K562 (cell line): Measurements from ENCODE around the gene SYNJ2. TPM values are rescaled to one million over a fixed set of nuclear protein-coding genes. Genes with fewer than 3 reads are reported as not detected.
A peak's percentile ranks its signal among the peaks of the same experiment; 100 is the strongest.

ENCODE experiments used
- ATAC-seq: fragments of 200-7000 bp; cut with Tn5 transposase; 3 replicates; pipeline ENCODE4 v1.9.1; 2020; ENCODE audit warnings: moderate library complexity
- BruUV-seq: library from RNA; stranded (reverse); fragments of 400-500 nt; replicated peaks from 2 replicates; lab custom pipeline; 2021; lab: Mats Ljungman, UMichigan
- CTCF ChIA-PET: fragments of 300-600 bp; formaldehyde crosslinking; extraction: SDS; loops from one replicate; lab custom pipeline; 2021; ENCODE audit warnings: low intra/inter-chr PET ratio; lab: Yijun Ruan, JAX
- POLR2A ChIA-PET: fragments of 300-600, 350-650 bp; sonication (Branson Sonifier 250); formaldehyde crosslinking; extraction: SDS; loops from one replicate; lab custom pipeline; 2021; ENCODE audit warnings: antibody characterized with exemption, inconsistent platforms; lab: Yijun Ruan, JAX
- DNase-seq, 4 experiments: peaks; one replicate each; pipeline versions ENCODE4 v3.0.0 to v3.0.0-alpha.2; 2011 to 2018; ENCODE audit warnings: low spot score in 3 of 4, mixed read lengths in 3 of 4; ENCODE audit errors: extremely low read depth in 1 of 4
- FAIRE-seq: peaks from 2 replicates; lab custom pipeline; 2011; peaks lifted over from hg19 to GRCh38; lab: Jason Lieb, UNC
- H2AFZ ChIP-seq: 2 replicates; pipeline ENCODE4 v1.6.0; 2011; ENCODE audit warnings: low read depth, low read length, control low read depth, inconsistent platforms
- H3K27ac ChIP-seq: fragments of 200-600 bp; 3 replicates; pipeline ENCODE4 v1.8.0; 2011; ENCODE audit warnings: low read depth, mild to moderate bottlenecking, control low read depth, inconsistent platforms, low read length, moderate library complexity, mixed read lengths; ENCODE audit errors: extremely low read depth
- H3K27me3 ChIP-seq, 2 experiments: fragments of 300-600 bp in 1 of 2; 2 replicates in 1 of 2; 3 replicates in 1 of 2; pipeline versions ENCODE4 v1.6.0 to v1.8.0; 2011; ENCODE audit warnings: inconsistent platforms in 2 of 2, low read length in 2 of 2, mild to moderate bottlenecking in 1 of 2, mixed read lengths in 1 of 2, moderate library complexity in 1 of 2; ENCODE audit not compliant: control insufficient read depth in 2 of 2, insufficient read depth in 2 of 2
- H3K36me3 ChIP-seq: fragments of 300-600 bp; 3 replicates; pipeline ENCODE4 v1.8.0; 2011; ENCODE audit warnings: mild to moderate bottlenecking, low read length, inconsistent platforms; ENCODE audit not compliant: control insufficient read depth, insufficient read depth
- H3K4me1 ChIP-seq, 2 experiments: fragments of 200-600 bp in 1 of 2; replicated peaks in 1 of 2; 2 replicates in 1 of 2; 3 replicates in 1 of 2; pipeline versions ENCODE4 v1.5.1 to v1.8.0; 2011; ENCODE audit warnings: inconsistent platforms in 2 of 2, low read length in 2 of 2, mild to moderate bottlenecking in 1 of 2, mixed read lengths in 1 of 2, moderate library complexity in 1 of 2; ENCODE audit not compliant: control insufficient read depth in 2 of 2, insufficient read depth in 2 of 2
- H3K4me2 ChIP-seq: 2 replicates; pipeline ENCODE4 v1.6.1; 2011; ENCODE audit warnings: low read length, control low read depth, inconsistent platforms, mixed read lengths; ENCODE audit not compliant: insufficient read depth
- H3K4me3 ChIP-seq: fragments of 200-600 bp; sonication (generic), shearing (Covaris generic); 2 replicates; pipeline ENCODE4 v1.5.1; 2016; ENCODE audit warnings: control low read depth, inconsistent platforms
- H3K79me2 ChIP-seq: fragments of 200-600 bp; 3 replicates; pipeline ENCODE4 v1.8.0; 2011; ENCODE audit warnings: low read length, inconsistent platforms; ENCODE audit not compliant: control insufficient read depth, insufficient read depth
- H3K9ac ChIP-seq, 2 experiments: 2 replicates each; pipeline versions ENCODE4 v1.6.0 to v1.6.1; 2011; ENCODE audit warnings: low read depth in 2 of 2, low read length in 2 of 2, control low read depth in 1 of 2, inconsistent platforms in 1 of 2, mild to moderate bottlenecking in 1 of 2, mixed read lengths in 1 of 2; ENCODE audit not compliant: insufficient read depth in 1 of 2
- H3K9me1 ChIP-seq: one replicate; pipeline ENCODE4 v1.6.0; 2011; ENCODE audit warnings: inconsistent platforms, mild to moderate bottlenecking, low read length, moderate library complexity; ENCODE audit not compliant: control insufficient read depth, insufficient read depth
- H3K9me3 ChIP-seq: replicated peaks from 2 replicates; pipeline ENCODE4 v1.5.1; 2011; ENCODE audit warnings: low read depth, low read length, inconsistent platforms; ENCODE audit not compliant: control insufficient read depth, insufficient read depth
- H4K20me1 ChIP-seq: replicated peaks from 2 replicates; pipeline ENCODE4 v1.6.1; 2011; ENCODE audit warnings: low read length, inconsistent platforms, mixed read lengths; ENCODE audit not compliant: control insufficient read depth, insufficient read depth
- CEBPG ChIP-seq, 3 experiments: fragments of 200-800 bp in 1 of 3; sonication (Bioruptor generic) in 1 of 3; sonication (generic) in 1 of 3; formaldehyde crosslinking in 1 of 3; IDR thresholded peaks in 2 of 3; conservative IDR thresholded peaks in 1 of 3; 2 replicates each; pipeline versions ENCODE4 v1.6.1 to v1.8.0; 2016 to 2022; ENCODE audit warnings: missing compliant biosample characterization in 2 of 3, missing genetic modification characterization in 2 of 3, mild to moderate bottlenecking in 1 of 3, missing genetic modification reagents in 1 of 3
- HDAC6 ChIP-seq: IDR thresholded peaks from 2 replicates; pipeline ENCODE4 v1.6.1; 2012; ENCODE audit warnings: low read depth, mild to moderate bottlenecking, control low read depth, inconsistent platforms, low read length, moderate library complexity
- HNRNPL ChIP-seq: fragments of 200-400 bp; formaldehyde crosslinking; IDR thresholded peaks from 2 replicates; pipeline ENCODE4 v1.6.1; 2017; ENCODE audit warnings: low read depth, mild to moderate bottlenecking, low read length
- NR0B1 ChIP-seq: fragments of 450-650 bp; IDR thresholded peaks from one replicate; pipeline ENCODE4 v1.6.1; 2018; ENCODE audit warnings: mild to moderate bottlenecking, moderate library complexity; ENCODE audit not compliant: partially characterized antibody
- SIX5 ChIP-seq, 2 experiments: IDR thresholded peaks; 2 replicates each; pipeline ENCODE4 v1.6.1; 2011; ENCODE audit warnings: low read length in 2 of 2, borderline replicate concordance in 1 of 2, low read depth in 1 of 2, mild to moderate bottlenecking in 1 of 2, moderate library complexity in 1 of 2; ENCODE audit not compliant: insufficient read depth in 1 of 2
- TCF7L2 ChIP-seq: fragments of 150-350 bp; IDR thresholded peaks from 2 replicates; pipeline ENCODE4 v1.6.1; 2016; ENCODE audit warnings: low read depth, mild to moderate bottlenecking, low read length, moderate library complexity
- ZC3H4 ChIP-seq: sonication (generic); formaldehyde crosslinking; IDR thresholded peaks from 2 replicates; pipeline ENCODE4 v1.9.0; 2021; ENCODE audit warnings: missing genetic modification reagents, borderline replicate concordance
- ZFP1 ChIP-seq: fragments of 450-650 bp; formaldehyde crosslinking; IDR thresholded peaks from 2 replicates; pipeline ENCODE4 v1.4.0; 2020; ENCODE audit warnings: mild to moderate bottlenecking, mixed read lengths
- ZNF263 ChIP-seq: sonication (generic); formaldehyde crosslinking; IDR thresholded peaks from 2 replicates; pipeline ENCODE4 v1.8.0; 2022; ENCODE audit warnings: mild to moderate bottlenecking, missing genetic modification reagents, borderline replicate concordance
- whole genome bisulfite sequencing: fragments of 100-300 bp; shearing (Covaris generic); methylation state at CpG from one replicate; pipeline ENCODE4 v1.1.6; 2016; ENCODE audit warnings: low coverage, mixed read lengths; ENCODE audit not compliant: insufficient coverage; ENCODE audit errors: missing lambda C conversion rate; 5-methylcytosine and 5-hydroxymethylcytosine counted together
- in situ Hi-C: fragments of 300-500 bp; cut with MboI; formaldehyde crosslinking; loops from 4 replicates; pipeline ENCODE4 v1.15.0; 2018; ENCODE audit warnings: inconsistent platforms, mixed read lengths
- intact Hi-C: fragments of 100-400 bp; cut with micrococcal nuclease; formaldehyde crosslinking; loops from 2 replicates; pipeline ENCODE4 v1.14.2; 2022
- polyA plus RNA-seq, 8 experiments: library from polyadenylated mRNA; depleted of rRNA in 4 of 8; stranded (reverse) in 5 of 8; unstranded in 3 of 8; fragments of >200 nt; fragmentation: Nextera tagmentation in 2 of 8; fragmentation: Illumina TruSeq in 1 of 8; extraction: Ambion mirVana in 2 of 8; extraction: Trizol in 1 of 8; gene quantifications; 2 replicates each; pipeline versions ENCODE4 v1.2.1 to v1.2.3, GENCODE V29; 2011 to 2014; ENCODE audit warnings: inconsistent platforms in 1 of 8, missing spikeins in 1 of 8
- total RNA-seq, 7 experiments: library from RNA; depleted of rRNA in 6 of 7; stranded (reverse); fragments of >200 nt in 6 of 7; fragmentation: Illumina TruSeq in 2 of 7; extraction: Trizol in 2 of 7; gene quantifications; 2 replicates each; pipeline versions ENCODE4 v1.2.1 to v1.2.3, GENCODE V29; 2011 to 2021; ENCODE audit warnings: low replicate concordance in 1 of 7

Gene SYNJ2
- total and polyA plus RNA-seq, 9 of the 15 experiments (the other 6 are each of a cell fraction or from before 2014, with no cell fraction given), result 3.0 to 27.7 (median 17.8) TPM

GRCh38 chr6:158016571-158017383 is 35.1 kb downstream of the SYNJ2 start:
- Histone ChIP-seq H3K27me3 (no peaks in the 10 kb centered on the region), H3K9me3 (no peaks in the 10 kb centered on the region), H3K9me1 (peaks cover 7% of the 10 kb centered on the region), H3K4me2 (no peak overlapping the region), H3K36me3 (peaks cover 22% of the 10 kb centered on the region; the same call in 2 of the 3 replicates), H3K4me1 (peaks cover 5 to 9% of the 10 kb centered on the region in 2 experiments; a peak in 3 of 5 replicates), H3K4me3 (no peak overlapping the region), H3K9ac (peak overlapping the region in 1 of 2 experiments; percentile 32; a peak in 2 of 4 replicates), H3K27ac (no peak overlapping the region), H4K20me1 (peaks cover 14% of the 10 kb centered on the region; the same call in 1 of the 2 replicates), H3K79me2 (peaks cover 15% of the 10 kb centered on the region; the same call in 2 of the 3 replicates), H2AFZ (no peak overlapping the region)
- TF ChIP-seq SIX5 (IDR thresholded peaks at IDR 0.05; ENCODE audit: borderline replicate concordance in 1 of 2, insufficient read depth in 1 of 2, low read depth in 1 of 2, low read length in 2 of 2) (no peak), ZNF263 (CRISPR knock-in tag) (no peak), HNRNPL (no peak), HDAC6 (no peak), CEBPG (CRISPR knock-in tag; IDR thresholded peaks at IDR 0.05) (no peak), CEBPG (tag; conservative IDR thresholded peaks at IDR 0.05 in 1 of 2, IDR thresholded peaks at IDR 0.05 in 1 of 2) (no peak), ZFP1 (no peak), NR0B1 (no peak), TCF7L2 (no peak), ZC3H4 (no peak)
- FAIRE-seq (no peak), ATAC-seq (no peak), DNase-seq (no peak)
- no TSS peak for BruUV-seq
- WGBS, result 85% methylated on average over 19 of the region's 20 CpGs
- ChIA-PET POLR2A (interaction anchor here (0.6 to 0.8 kb wide), 2 partner anchors 21 to 32 kb away, joined by 3 to 4 read pairs; no protein-coding TSS in a partner anchor), CTCF (no interaction called here)
- intact Hi-C loops (no loop called here), in situ Hi-C loops (no loop called here)
